Aorta (tissue), 5 donors: ENCODE results near the gene LTO1. TPM values are rescaled to one million over a fixed set of nuclear protein-coding genes. Genes with fewer than 3 reads are reported as not detected.
A peak's percentile ranks its signal among the peaks of the same experiment; 100 is the strongest.

ENCODE experiments used
- ATAC-seq: fragments of 200-7000 bp; cut with Tn5 transposase; one replicate; pipeline ENCODE4 v1.9.1; 2022; ENCODE audit warnings: moderate library complexity; ENCODE audit not compliant: low FRiP score
- DNase-seq, 2 donors: peaks; one replicate each; pipeline ENCODE4 v3.0.0-alpha.2; 2020
- H3K27ac ChIP-seq, 2 donors: one replicate each; pipeline ENCODE4 v1.5.1; 2013; ENCODE audit warnings: low read length in 2 of 2, mild to moderate bottlenecking in 2 of 2, moderate library complexity in 2 of 2, control low read depth in 1 of 2, inconsistent platforms in 1 of 2, low read depth in 1 of 2
- H3K27me3 ChIP-seq, 2 donors: one replicate each; pipeline ENCODE4 v1.6.1; 2013; ENCODE audit warnings: control low read depth in 1 of 2, low read length in 1 of 2, mild to moderate bottlenecking in 1 of 2, moderate library complexity in 1 of 2; ENCODE audit not compliant: insufficient read depth in 2 of 2, control insufficient read depth in 1 of 2
- H3K36me3 ChIP-seq, 2 donors: one replicate each; pipeline ENCODE4 v1.6.1; 2013; ENCODE audit warnings: control low read depth in 1 of 2, low read length in 1 of 2, mild to moderate bottlenecking in 1 of 2; ENCODE audit not compliant: insufficient read depth in 2 of 2, control insufficient read depth in 1 of 2
- H3K4me1 ChIP-seq, 2 donors: one replicate each; pipeline ENCODE4 v1.6.1; 2013; ENCODE audit warnings: low read length in 2 of 2, control low read depth in 1 of 2, mild to moderate bottlenecking in 1 of 2, moderate library complexity in 1 of 2; ENCODE audit not compliant: insufficient read depth in 2 of 2, control insufficient read depth in 1 of 2
- H3K4me3 ChIP-seq, 2 donors: one replicate each; pipeline ENCODE4 v1.5.1; 2013; ENCODE audit warnings: low read length in 2 of 2, control low read depth in 1 of 2, mild to moderate bottlenecking in 1 of 2
- H3K9me3 ChIP-seq: one replicate; pipeline ENCODE4 v1.6.1; 2013; ENCODE audit warnings: mild to moderate bottlenecking, low read length; ENCODE audit not compliant: control insufficient read depth
- WGBS, 2 donors: extraction: QIAGEN DNeasy Blood & Tissue Kit; methylation state at CpG; one replicate each; pipeline ENCODE4 v1.1.7; 2013; 5-methylcytosine and 5-hydroxymethylcytosine counted together
- intact Hi-C, 2 donors: fragments of 100-400 bp; cut with DNase I; formaldehyde crosslinking; loops; one replicate each; pipeline versions ENCODE4 v1.14.2 to v1.15.0; 2022
- long read RNA-seq, 2 donors: library from polyadenylated mRNA; unstranded; transcript quantifications; one replicate each; pipeline ENCODE4 v2.0.0, GENCODE V29; 2020 to 2021
- polyA plus RNA-seq, 2 donors: library from polyadenylated mRNA; stranded (reverse); fragments of 200-250 nt; gene quantifications; one replicate each; pipeline ENCODE4 v1.2.3, GENCODE V29; 2013
- total RNA-seq, 2 donors: library from RNA; stranded (reverse); fragmentation: NEBNext Ultra II Directional; extraction: Animal tissue kit (Norgen Biotek cat#: 25700); gene quantifications; one replicate each; pipeline ENCODE4 v1.2.1, GENCODE V29; 2021
- donor health status: healthy with polysubstance abuse.
- donor health status: Bipolar disorder and iron deficiency.
- donor health status: DM: no; HTN: no; CAD: no.
- donor health status: DM: no; HTN: no; CAD: no.
- donor health status: DM: yes; HTN: yes; CAD: no.

Gene LTO1
- total RNA-seq (10 to 100 TPM; 20.7 to 34.5 TPM), polyA plus RNA-seq (10 to 100 TPM in 1 of 2 donors, 1 to 10 TPM in 1; 4.6 to 32.6 TPM)
- long read RNA-seq, donor 1, transcript LTO1-201 (5 exons, 2,478 nt) = major isoform, 9 of 47 reads
- long read RNA-seq, donor 1, partial matches to known transcripts = 0 of 47 reads
- long read RNA-seq, donor 1, other reads (novel, unspliced or antisense) = 34 of 47 reads
- long read RNA-seq, donor 2, partial matches to known transcripts = 2 of 16 reads
- long read RNA-seq, donor 2, other reads (novel, unspliced or antisense) = 11 of 16 reads

GRCh38 chr11:69674886-69675714 is at the start of gene LTO1:
Gene LTO1, minus strand, starts transcription at chr11:69675353. Its CDS starts 114 bp downstream, at chr11:69675239.
- WGBS, 2 donors = 3 to 4% methylated on average over 65 to 72 of the region's 72 CpGs

GRCh38 chr11:69721745-69722144 is 46.6 kb upstream of the LTO1 start:
- 33 to 38% methylated on average over 9 of the region's 9 CpGs for WGBS, 2 donors
- no peak for DNase-seq
- H3K4me1 ChIP-seq = no peaks in the 10 kb centered on the region
- no peak overlapping the region for H3K27ac ChIP-seq
- H3K9me3 ChIP-seq = no peaks in the 10 kb centered on the region
- H3K36me3 ChIP-seq = no peaks in the 10 kb centered on the region
- no peak for ATAC-seq
- no peak overlapping the region for H3K4me3 ChIP-seq
- intact Hi-C loops = no loop called here
- H3K27me3 ChIP-seq = no peaks in the 10 kb centered on the region

More at GRCh38 chr11:69674886-69675714, at the start of gene LTO1:
- H3K4me1 ChIP-seq = no peaks in the 10 kb centered on the region
- H3K27me3 ChIP-seq = no peaks in the 10 kb centered on the region
- H3K4me3 ChIP-seq = peak within 1 kb of the TSS; percentile 52 to 92
- ATAC-seq (peak; percentile 100), DNase-seq (peak; percentile 97 to 99)
- H3K9me3 ChIP-seq = no peaks in the 10 kb centered on the region
- H3K27ac ChIP-seq = peak within 1 kb of the TSS in 1 of 2 donors; percentile 11
- intact Hi-C loops = no loop called here
- peaks cover 0 to 2% of the 10 kb centered on the region in 2 donors for H3K36me3 ChIP-seq

GRCh38 chr11:69721106-69721505 is 46.0 kb upstream of the LTO1 start:
- no peak for ATAC-seq
- 45 to 54% methylated on average over 14 of the region's 14 CpGs for WGBS, 2 donors
- intact Hi-C loops = no loop called here
- no peak for DNase-seq
- H3K27me3 ChIP-seq = no peaks in the 10 kb centered on the region
- H3K4me1 ChIP-seq = no peaks in the 10 kb centered on the region
- no peaks in the 10 kb centered on the region for H3K9me3 ChIP-seq
- no peak overlapping the region for H3K27ac ChIP-seq
- no peaks in the 10 kb centered on the region for H3K36me3 ChIP-seq
- no peak overlapping the region for H3K4me3 ChIP-seq

- H3K27ac ChIP-seq = no peak overlapping the region
- intact Hi-C loops = no loop called here
- H3K36me3 ChIP-seq = no peaks in the 10 kb centered on the region
- no peak for ATAC-seq
- no peaks in the 10 kb centered on the region for H3K4me1 ChIP-seq
- DNase-seq = no peak
- WGBS, 2 donors = 79% methylated on average over 8 of the region's 8 CpGs
- no peaks in the 10 kb centered on the region for H3K27me3 ChIP-seq
- H3K9me3 ChIP-seq = no peaks in the 10 kb centered on the region
- H3K4me3 ChIP-seq = no peak overlapping the region
These were observed 43.8 kb upstream of the LTO1 start for GRCh38 chr11:69718912-69719311.

GRCh38 chr11:69718147-69718546 is 43.0 kb upstream of the LTO1 start:
- intact Hi-C loops = no loop called here
- Histone ChIP-seq H3K27ac (no peak overlapping the region), H3K36me3 (no peaks in the 10 kb centered on the region), H3K4me3 (no peak overlapping the region), H3K9me3 (no peaks in the 10 kb centered on the region), H3K4me1 (no peaks in the 10 kb centered on the region), H3K27me3 (no peaks in the 10 kb centered on the region)
- no peak for ATAC-seq
- no peak for DNase-seq
- WGBS, 2 donors = 3% methylated on average over 13 of the region's 13 CpGs

GRCh38 chr11:69716891-69717747 is 42.0 kb upstream of the LTO1 start:
- 55 to 57% methylated on average over 6 of the region's 6 CpGs for WGBS, 2 donors
- no peaks in the 10 kb centered on the region for H3K27me3 ChIP-seq
- H3K4me1 ChIP-seq = no peaks in the 10 kb centered on the region
- no peaks in the 10 kb centered on the region for H3K36me3 ChIP-seq
- no peak overlapping the region for H3K4me3 ChIP-seq
- intact Hi-C loops = no loop called here
- ATAC-seq (no peak), DNase-seq (no peak)
- no peaks in the 10 kb centered on the region for H3K9me3 ChIP-seq
- H3K27ac ChIP-seq = no peak overlapping the region

GRCh38 chr11:69716099-69716498 is 40.9 kb upstream of the LTO1 start:
- no peak for ATAC-seq

GRCh38 chr11:69715446-69715845 is 40.3 kb upstream of the LTO1 start:
- Histone ChIP-seq H3K36me3 (no peaks in the 10 kb centered on the region), H3K9me3 (no peaks in the 10 kb centered on the region), H3K4me1 (no peaks in the 10 kb centered on the region), H3K27me3 (no peaks in the 10 kb centered on the region), H3K27ac (no peak overlapping the region), H3K4me3 (no peak overlapping the region)
- intact Hi-C loops = no loop called here
- 84 to 86% methylated on average over 19 of the region's 19 CpGs for WGBS, 2 donors
- ATAC-seq = no peak
- DNase-seq = no peak

More at GRCh38 chr11:69716099-69716498, 40.9 kb upstream of the LTO1 start:
- H3K9me3 ChIP-seq = no peaks in the 10 kb centered on the region
- WGBS, 2 donors = 82 to 83% methylated on average over 11 of the region's 11 CpGs
- H3K27ac ChIP-seq = no peak overlapping the region
- no peak for DNase-seq
- H3K4me3 ChIP-seq = no peak overlapping the region
- no peaks in the 10 kb centered on the region for H3K36me3 ChIP-seq
- H3K4me1 ChIP-seq = no peaks in the 10 kb centered on the region
- intact Hi-C loops = no loop called here
- no peaks in the 10 kb centered on the region for H3K27me3 ChIP-seq
